ENCODE data around the gene DENND6B. TPM values are rescaled to one million over a fixed set of nuclear protein-coding genes. Genes with fewer than 3 reads are reported as not detected.
A peak's percentile ranks its signal among the peaks of the same experiment; 100 is the strongest.

Gene DENND6B
- total and polyA plus RNA-seq, 2 donors (not counting 3 experiments of a cell fraction or from before 2014, with no cell fraction given): 4.1 to 5.9 TPM

DNA sequence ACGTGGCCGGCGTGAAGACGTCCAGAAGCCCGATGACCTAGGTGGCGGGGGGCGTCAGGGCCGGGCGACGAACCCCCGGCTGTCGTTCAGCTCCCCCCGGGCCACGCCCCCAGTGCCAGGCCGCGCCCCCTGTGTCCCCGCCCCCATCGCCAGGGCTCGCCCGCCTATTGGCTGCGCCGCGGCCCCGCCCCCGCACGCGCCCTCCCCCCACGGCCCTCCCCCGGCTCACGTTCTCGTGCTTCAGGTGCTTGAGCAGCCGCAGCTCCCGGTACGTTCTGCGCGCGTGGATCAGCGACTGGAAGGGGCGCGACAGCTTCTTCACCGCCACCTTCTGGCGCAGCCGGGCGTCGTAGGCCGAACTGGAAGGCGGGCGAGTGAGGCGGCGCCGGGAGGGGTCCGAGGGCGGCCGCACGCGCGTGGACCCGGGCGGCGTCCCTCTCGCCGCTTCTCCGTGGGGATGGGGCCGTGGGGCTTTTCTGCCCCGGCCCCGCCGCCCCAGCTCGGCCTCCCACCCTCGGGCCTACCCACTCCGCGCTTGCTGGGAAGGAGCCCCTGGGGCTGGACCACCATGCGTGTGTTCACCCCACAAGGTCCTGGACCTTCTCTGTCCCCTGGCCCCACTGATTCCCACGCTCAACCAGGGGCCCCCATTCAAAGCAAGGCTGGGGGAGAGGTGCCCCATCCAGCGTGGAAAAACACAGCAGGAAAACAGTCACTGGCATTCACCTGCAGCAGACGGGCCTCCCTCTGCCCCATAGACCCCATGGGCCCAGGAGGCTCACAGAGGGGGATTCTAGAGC lies 59.0 kb downstream of the DENND6B start:
- no peak overlapping the region for H2AFZ ChIP-seq (ENCODE audit: low read depth, low read length)
- no TSS peak for BruUV-seq (replicated peaks)
- peak overlapping the region in 1 of 3 experiments; percentile 19 for H3K4me3 ChIP-seq (replicated peaks in 1 of 3; ENCODE audit: insufficient read depth in 1 of 3, low read depth in 1 of 3, low read length in 3 of 3)
- no peaks in the 10 kb centered on the region for H3K9me3 ChIP-seq (replicated peaks; ENCODE audit: control insufficient read depth, insufficient read depth, low read length)
- H3K27me3 ChIP-seq (ENCODE audit: control insufficient read depth in 2 of 2, insufficient read depth in 2 of 2, low read length in 2 of 2): no peaks in the 10 kb centered on the region
- H3K36me3 ChIP-seq (ENCODE audit: control insufficient read depth in 2 of 2, extremely low read depth in 1 of 2, insufficient read depth in 2 of 2, low read length in 2 of 2): peaks cover 0 to 4% of the 10 kb centered on the region in 2 experiments
- H3K27ac ChIP-seq (ENCODE audit: insufficient read depth, low read depth, low read length): no peak overlapping the region
- H3K79me2 ChIP-seq (ENCODE audit: control insufficient read depth, insufficient read depth, low read length): no peaks in the 10 kb centered on the region
- TF ChIP-seq POLR2A (IDR thresholded peaks at IDR 0.05; ENCODE audit: low read depth, low read length) (no peak), GATA2 (IDR thresholded peaks at IDR 0.05; ENCODE audit: insufficient read depth, insufficient read length, low read depth, low read length) (no peak), MYC (IDR thresholded peaks at IDR 0.05; ENCODE audit: low read depth, low read length) (no peak)
- TF ChIP-seq, protein P1, sequence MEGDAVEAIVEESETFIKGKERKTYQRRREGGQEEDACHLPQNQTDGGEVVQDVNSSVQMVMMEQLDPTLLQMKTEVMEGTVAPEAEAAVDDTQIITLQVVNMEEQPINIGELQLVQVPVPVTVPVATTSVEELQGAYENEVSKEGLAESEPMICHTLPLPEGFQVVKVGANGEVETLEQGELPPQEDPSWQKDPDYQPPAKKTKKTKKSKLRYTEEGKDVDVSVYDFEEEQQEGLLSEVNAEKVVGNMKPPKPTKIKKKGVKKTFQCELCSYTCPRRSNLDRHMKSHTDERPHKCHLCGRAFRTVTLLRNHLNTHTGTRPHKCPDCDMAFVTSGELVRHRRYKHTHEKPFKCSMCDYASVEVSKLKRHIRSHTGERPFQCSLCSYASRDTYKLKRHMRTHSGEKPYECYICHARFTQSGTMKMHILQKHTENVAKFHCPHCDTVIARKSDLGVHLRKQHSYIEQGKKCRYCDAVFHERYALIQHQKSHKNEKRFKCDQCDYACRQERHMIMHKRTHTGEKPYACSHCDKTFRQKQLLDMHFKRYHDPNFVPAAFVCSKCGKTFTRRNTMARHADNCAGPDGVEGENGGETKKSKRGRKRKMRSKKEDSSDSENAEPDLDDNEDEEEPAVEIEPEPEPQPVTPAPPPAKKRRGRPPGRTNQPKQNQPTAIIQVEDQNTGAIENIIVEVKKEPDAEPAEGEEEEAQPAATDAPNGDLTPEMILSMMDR (IDR thresholded peaks at IDR 0.05; ENCODE audit: extremely low read depth in 1 of 2, insufficient read depth in 1 of 2, low read depth in 1 of 2, low read length in 2 of 2): peak in 1 of 2 donors; percentile 39
- DNase-seq (ENCODE audit: low read depth, low spot score): peak; percentile 47
- dilution Hi-C loops (cut with MboI; ENCODE audit: extremely low pct_ligation_motif_present, low sequenced_read_pairs) (no loop called here), intact Hi-C loops (cut with micrococcal nuclease) (no loop called here)
- no peak overlapping the region for H3K4me2 ChIP-seq (ENCODE audit: insufficient read depth, low read length)
- H3K9me1 ChIP-seq (replicated peaks; ENCODE audit: control insufficient read depth, extremely low read depth, insufficient read depth, low read length): no peaks in the 10 kb centered on the region
- H3K4me1 ChIP-seq (ENCODE audit: control insufficient read depth, extremely low read depth, insufficient read depth, low read length): peaks cover 12% of the 10 kb centered on the region
- no peaks in the 10 kb centered on the region for H4K20me1 ChIP-seq (replicated peaks; ENCODE audit: control insufficient read depth, extremely low read depth, insufficient read depth, low read length)
- POLR2A ChIA-PET: no interaction called here
- FAIRE-seq: no peak
- CTCF ChIA-PET: interaction anchor here (0.8 to 4.7 kb wide), 8 partner anchors 9 to 58 kb away, joined by 3 to 40 read pairs (median 4); partner anchors contain the start of gene HDAC10
- H3K9ac ChIP-seq (replicated peaks; ENCODE audit: extremely low read depth, insufficient read depth, low read length): no peak overlapping the region

DNA sequence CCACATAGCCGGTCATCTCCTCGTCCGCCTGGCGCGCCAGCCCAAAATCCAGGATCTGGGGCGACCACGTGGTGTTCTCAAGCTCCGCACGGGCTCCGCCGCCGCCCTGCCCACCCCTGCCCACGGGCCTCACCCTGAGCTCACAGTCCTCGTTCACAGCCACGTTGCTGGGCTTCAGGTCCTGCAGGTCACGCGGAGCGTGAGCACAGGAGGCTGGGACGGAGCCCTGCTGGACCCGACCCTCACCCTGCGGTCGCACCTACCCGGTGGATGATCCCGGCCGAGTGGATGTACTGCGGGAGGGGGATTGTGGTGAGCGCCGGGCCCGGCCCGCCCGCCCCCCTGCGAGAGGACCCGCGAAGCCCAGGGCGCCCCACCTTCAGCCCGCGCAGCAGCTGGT lies 59.8 kb downstream of the DENND6B start:
- H3K4me2 ChIP-seq (ENCODE audit: insufficient read depth, low read length): no peak overlapping the region
- intact Hi-C loops (cut with micrococcal nuclease): no loop called here
- no peaks in the 10 kb centered on the region for H3K9me1 ChIP-seq (replicated peaks; ENCODE audit: control insufficient read depth, extremely low read depth, insufficient read depth, low read length)
- no peak for TF ChIP-seq FOS (IDR thresholded peaks at IDR 0.05; ENCODE audit: borderline replicate concordance, insufficient read depth, low read length)
- no peak for TF ChIP-seq POLR2A (IDR thresholded peaks at IDR 0.05; ENCODE audit: low read depth, low read length)
- TF ChIP-seq GATA2 (IDR thresholded peaks at IDR 0.05; ENCODE audit: insufficient read depth, insufficient read length, low read depth, low read length): no peak
- TF ChIP-seq MYC (IDR thresholded peaks at IDR 0.05; ENCODE audit: low read depth, low read length): no peak
- TF ChIP-seq JUN (IDR thresholded peaks at IDR 0.05; ENCODE audit: borderline replicate concordance, insufficient read depth, insufficient read length, low read depth): no peak
- peaks cover 0 to 4% of the 10 kb centered on the region in 2 experiments for H3K36me3 ChIP-seq (ENCODE audit: control insufficient read depth in 2 of 2, extremely low read depth in 1 of 2, insufficient read depth in 2 of 2, low read length in 2 of 2)
- ChIA-PET POLR2A (no interaction called here), CTCF (interaction anchor here (0.8 to 4.7 kb wide), 8 partner anchors 10 to 59 kb away, joined by 3 to 40 read pairs (median 4); partner anchors contain the start of gene HDAC10)
- no peaks in the 10 kb centered on the region for H3K9me3 ChIP-seq (replicated peaks; ENCODE audit: control insufficient read depth, insufficient read depth, low read length)
- no peaks in the 10 kb centered on the region for H3K27me3 ChIP-seq (ENCODE audit: control insufficient read depth in 2 of 2, insufficient read depth in 2 of 2, low read length in 2 of 2)
- no peak overlapping the region for H3K9ac ChIP-seq (replicated peaks; ENCODE audit: extremely low read depth, insufficient read depth, low read length)
- FAIRE-seq: no peak
- H4K20me1 ChIP-seq (replicated peaks; ENCODE audit: control insufficient read depth, extremely low read depth, insufficient read depth, low read length): no peaks in the 10 kb centered on the region
- H2AFZ ChIP-seq (ENCODE audit: low read depth, low read length): no peak overlapping the region
- no peak overlapping the region for H3K27ac ChIP-seq (ENCODE audit: insufficient read depth, low read depth, low read length)
- DNase-seq (ENCODE audit: low read depth, low spot score): no peak
- BruUV-seq (replicated peaks): no TSS peak
- H3K4me1 ChIP-seq (ENCODE audit: control insufficient read depth, extremely low read depth, insufficient read depth, low read length): peaks cover 15% of the 10 kb centered on the region
- no peaks in the 10 kb centered on the region for H3K79me2 ChIP-seq (ENCODE audit: control insufficient read depth, insufficient read depth, low read length)
- dilution Hi-C loops (cut with MboI; ENCODE audit: extremely low pct_ligation_motif_present, low sequenced_read_pairs): no loop called here
- no peak overlapping the region for H3K4me3 ChIP-seq (replicated peaks in 1 of 3; ENCODE audit: insufficient read depth in 1 of 3, low read depth in 1 of 3, low read length in 3 of 3)

Measured in endothelial cell of umbilical vein (primary cell).